Endothelial cell (in vitro differentiated cells): Measurements from ENCODE around the gene PPARD. TPM values are rescaled to one million over a fixed set of nuclear protein-coding genes. Genes with fewer than 3 reads are reported as not detected.

ENCODE experiments used
- DNase-seq: peaks from one replicate; pipeline ENCODE4 v3.0.0; 2021; ENCODE audit warnings: low spot score
- H3K27ac Mint-ChIP-seq: one replicate; pipeline ENCODE4 v1.8.0; 2021; ENCODE audit warnings: mixed read lengths, inconsistent platforms; ENCODE audit not compliant: unreplicated experiment
- H3K27me3 Mint-ChIP-seq: one replicate; pipeline ENCODE4 v1.8.0; 2021; ENCODE audit warnings: mild to moderate bottlenecking, moderate library complexity, mixed read lengths, inconsistent platforms; ENCODE audit not compliant: unreplicated experiment
- H3K36me3 Mint-ChIP-seq: one replicate; pipeline ENCODE4 v1.8.0; 2021; ENCODE audit warnings: mild to moderate bottlenecking, low read depth, mixed read lengths, inconsistent platforms; ENCODE audit not compliant: unreplicated experiment
- H3K4me1 Mint-ChIP-seq: one replicate; pipeline ENCODE4 v1.8.0; 2021; ENCODE audit warnings: mild to moderate bottlenecking, mixed read lengths, inconsistent platforms; ENCODE audit not compliant: unreplicated experiment
- H3K4me3 Mint-ChIP-seq: one replicate; pipeline ENCODE4 v1.8.0; 2021; ENCODE audit warnings: mild to moderate bottlenecking, mixed read lengths, inconsistent platforms; ENCODE audit not compliant: unreplicated experiment
- H3K9me3 Mint-ChIP-seq: one replicate; pipeline ENCODE4 v1.8.0; 2021; ENCODE audit warnings: mixed read lengths, inconsistent platforms; ENCODE audit not compliant: unreplicated experiment
- CTCF ChIP-seq: fragments of 200-600 bp; sonication (generic); IDR thresholded peaks from one replicate; pipeline ENCODE4 v1.5.0; 2021; ENCODE audit warnings: antibody characterized with exemption; ENCODE audit not compliant: unreplicated experiment
- microRNA-seq: library from miRNA; unstranded; fragments of <30 nt; microRNA quantifications from one replicate; pipeline ENCODE4, GENCODE V29; 2020; ENCODE audit not compliant: unreplicated experiment
- total RNA-seq: library from RNA; stranded (reverse); fragmentation: NEBNext Ultra II Directional; extraction: Animal tissue kit (Norgen Biotek cat#: 25700); gene quantifications from one replicate; pipeline ENCODE4 v1.2.1, GENCODE V29; 2021; ENCODE audit not compliant: unreplicated experiment

PPARD gene
- total RNA-seq, 1 donor from 2014 or later = 38.7 TPM

- DNase-seq = no peak
- Mint-ChIP-seq H3K4me3 (no peak overlapping the region), H3K4me1 (no peaks in the 10 kb centered on the region), H3K27ac (no peak overlapping the region), H3K9me3 (no peaks in the 10 kb centered on the region), H3K27me3 (peaks cover 6% of the 10 kb centered on the region), H3K36me3 (peaks cover under 1% of the 10 kb centered on the region)
- no peak for TF ChIP-seq CTCF
Measured at GRCh38 chr6:35476004-35476403, 133.6 kb downstream of the PPARD start.

GRCh38 chr6:35477028-35477427 lies 134.7 kb downstream of the PPARD start:
- H3K4me1 Mint-ChIP-seq = no peaks in the 10 kb centered on the region
- H3K4me3 Mint-ChIP-seq = no peak overlapping the region
- no peak for TF ChIP-seq CTCF
- H3K9me3 Mint-ChIP-seq = no peaks in the 10 kb centered on the region
- no peak for DNase-seq
- H3K27ac Mint-ChIP-seq = no peak overlapping the region
- H3K36me3 Mint-ChIP-seq = no peaks in the 10 kb centered on the region
- peaks cover 6% of the 10 kb centered on the region for H3K27me3 Mint-ChIP-seq

Small RNA genes within 50 kb of the gene (microRNA-seq; reads per million reads assigned to microRNA genes)
- gene MIR7111 = 3.2 reads per million, percentile 39 among the genes with 10 or more reads in this experiment

Other genes with a start within 250 kb of the PPARD start
- gene TCP11, start 201.2 kb upstream of the PPARD start, total RNA-seq = 0.18 TPM
- gene SCUBE3, start 128.6 kb upstream of the PPARD start, total RNA-seq = 1.2 TPM
- gene ZNF76, start 82.8 kb upstream of the PPARD start, total RNA-seq = 26.4 TPM
- gene DEF6, start 44.7 kb upstream of the PPARD start, total RNA-seq = 24.0 TPM
- gene FANCE, start 109.8 kb downstream of the PPARD start, total RNA-seq = 21.8 TPM
- gene RPL10A, start 125.8 kb downstream of the PPARD start, total RNA-seq = 1,320 TPM
- 6.3 TPM for gene TEAD3, start 154.5 kb downstream of the PPARD start, total RNA-seq
- gene TULP1, start 170.3 kb downstream of the PPARD start, total RNA-seq = not detected